GM12878 (cell line): ENCODE measurements around the gene LGALS9B.
"Not testable (repeated sequence)": the region's sequence is repeated elsewhere in the genome, so short reads cannot be mapped to it uniquely, and the experiment has no call there.

Experiments used
- ASH2L ChIP-seq: fragments of 300-600, 200-600 bp; sonication (generic); IDR thresholded peaks from 2 replicates; pipeline ENCODE4 v1.6.1; 2017; ENCODE audit warnings: low read depth, mild to moderate bottlenecking, borderline replicate concordance
- FOXM1 ChIP-seq: IDR thresholded peaks from 2 replicates; pipeline ENCODE4 v1.6.1; 2012; ENCODE audit warnings: low read depth, mild to moderate bottlenecking, inconsistent platforms, low read length, moderate library complexity
- IKZF1 ChIP-seq: fragments of 450-650 bp; conservative IDR thresholded peaks from 2 replicates; pipeline ENCODE4 v1.6.1; 2017; ENCODE audit warnings: antibody characterized with exemption, mild to moderate bottlenecking

DNA sequence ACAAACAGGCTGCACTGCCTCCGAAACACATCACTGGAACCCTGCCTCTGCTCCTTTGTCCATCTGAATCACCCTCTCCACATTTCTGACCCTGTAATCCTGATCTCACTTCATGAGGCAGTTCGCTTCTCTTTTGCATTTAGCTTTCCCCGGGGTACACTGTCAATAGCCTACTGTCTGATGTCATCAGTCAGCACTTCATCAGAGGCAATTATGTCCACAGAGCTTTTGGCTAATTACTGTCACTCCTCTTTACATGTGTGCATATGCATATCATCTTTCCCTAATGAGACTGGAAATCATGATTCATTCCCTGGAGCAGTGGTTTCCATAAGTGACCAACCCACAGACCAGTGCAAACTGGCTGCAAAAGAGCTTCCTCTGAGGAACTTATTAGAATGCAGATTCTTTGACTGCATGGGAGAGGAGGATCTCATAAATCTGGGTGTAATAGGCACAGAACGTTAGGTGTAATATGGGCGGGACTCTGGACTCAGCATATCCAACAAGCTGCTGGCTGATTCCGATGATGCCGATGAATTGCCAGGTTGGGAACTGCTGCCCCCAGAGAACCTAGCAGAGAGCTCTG lies 49.8 kb downstream of the LGALS9B start:
- not testable (repeated sequence) for TF ChIP-seq ASH2L, FOXM1, IKZF1
